HEK293 (cell line): ENCODE results near the gene NUDT13.

Experiments
- CTCF ChIP-seq: fragments of 450-650 bp; formaldehyde crosslinking; IDR thresholded peaks from 2 replicates; pipeline ENCODE4 v1.5.1; 2016; ENCODE audit warnings: missing biosample characterization, missing genetic modification characterization
- GLI2 ChIP-seq: fragments of 450-650 bp; formaldehyde crosslinking; IDR thresholded peaks from 2 replicates; pipeline ENCODE4; 2017; ENCODE audit warnings: missing biosample characterization, missing genetic modification characterization, low read depth, borderline replicate concordance
- YY1 ChIP-seq: fragments of 450-650 bp; formaldehyde crosslinking; IDR thresholded peaks from 2 replicates; pipeline ENCODE4 v1.5.1; 2018; ENCODE audit warnings: missing biosample characterization, missing genetic modification characterization
- ZEB2 ChIP-seq: fragments of 450-650 bp; formaldehyde crosslinking; IDR thresholded peaks from 2 replicates; pipeline ENCODE4 v1.5.1; 2016; ENCODE audit warnings: missing biosample characterization, missing genetic modification characterization
- ZNF274 ChIP-seq, 2 experiments: fragments of 200-500 bp in 1 of 2; fragments of 450-650 bp in 1 of 2; sonication (Bioruptor generic) in 1 of 2; formaldehyde crosslinking in 1 of 2; IDR thresholded peaks; 2 replicates each; pipeline versions ENCODE4 v1.5.1 to v1.6.1; 2014 to 2016; ENCODE audit warnings: borderline replicate concordance in 1 of 2, inconsistent platforms in 1 of 2, low read length in 1 of 2, missing biosample characterization in 1 of 2, missing genetic modification characterization in 1 of 2
- ZNF324 ChIP-seq: fragments of 450-650 bp; formaldehyde crosslinking; IDR thresholded peaks from 2 replicates; pipeline ENCODE4 v1.5.1; 2016; ENCODE audit warnings: missing biosample characterization, missing genetic modification characterization
- ZNF621 ChIP-seq: fragments of 450-650 bp; formaldehyde crosslinking; IDR thresholded peaks from 2 replicates; pipeline ENCODE4 v1.5.1; 2017; ENCODE audit warnings: missing biosample characterization, missing genetic modification characterization
- ZNF629 ChIP-seq: fragments of 450-650 bp; formaldehyde crosslinking; IDR thresholded peaks from 2 replicates; pipeline ENCODE4 v1.5.1; 2017; ENCODE audit warnings: missing biosample characterization, missing genetic modification characterization
- ZNF658 ChIP-seq: fragments of 450-650 bp; formaldehyde crosslinking; IDR thresholded peaks from 2 replicates; pipeline ENCODE4; 2016; ENCODE audit warnings: missing biosample characterization, missing genetic modification characterization
- ZNF670 ChIP-seq: fragments of 450-650 bp; formaldehyde crosslinking; IDR thresholded peaks from 2 replicates; pipeline ENCODE4 v1.5.1; 2016; ENCODE audit warnings: missing biosample characterization, missing genetic modification characterization, low read depth
- ZNF792 ChIP-seq: fragments of 450-650 bp; formaldehyde crosslinking; IDR thresholded peaks from 2 replicates; pipeline ENCODE4 v1.5.1; 2016; ENCODE audit warnings: missing biosample characterization, missing genetic modification characterization
- ZNF830 ChIP-seq: fragments of 450-650 bp; IDR thresholded peaks from 2 replicates; pipeline ENCODE4 v1.5.0; 2018; ENCODE audit warnings: missing biosample characterization, missing genetic modification characterization, low read depth, mild to moderate bottlenecking, moderate library complexity

- TF ChIP-seq YY1 (tag by site-specific recombination) (no peak), CTCF (no peak), ZEB2 (tag by site-specific recombination) (no peak), ZNF274 (IDR thresholded peaks at IDR 0.05; ENCODE audit: low read length) (no peak), ZNF274 (tag by site-specific recombination; IDR thresholded peaks at IDR 0.05; ENCODE audit: borderline replicate concordance) (no peak), ZNF658 (tag by site-specific recombination) (no peak), ZNF830 (no peak), ZNF670 (tag by site-specific recombination) (no peak), ZNF324 (tag by site-specific recombination) (no peak), ZNF629 (tag by site-specific recombination) (no peak), ZNF792 (tag by site-specific recombination) (no peak), ZNF621 (no peak), GLI2 (tag by site-specific recombination) (no peak)
Observed at GRCh38 chr10:73139251-73139650, 29.0 kb downstream of the NUDT13 start.
